Loucy (cell line): ENCODE measurements around the gene LHFPL2.
"Not testable (repeated sequence)": the region's sequence is repeated elsewhere in the genome, so short reads cannot be mapped to it uniquely, and the experiment has no call there.

ENCODE experiments used
- H2AFZ ChIP-seq: fragments of 200-600 bp; sonication (generic); 2 replicates; pipeline ENCODE4 v1.6.0; 2016; ENCODE audit warnings: antibody characterized with exemption, mild to moderate bottlenecking, low read length, moderate library complexity
- H3F3A ChIP-seq: fragments of 200-600 bp; 2 replicates; pipeline ENCODE4 v1.6.0; 2016; ENCODE audit warnings: antibody characterized with exemption, low read depth, mild to moderate bottlenecking
- H3K27me3 ChIP-seq: fragments of 200-600 bp; sonication (generic); 2 replicates; pipeline ENCODE4 v1.6.1; 2014; ENCODE audit warnings: low read length, mild to moderate bottlenecking; ENCODE audit not compliant: insufficient read depth, poor library complexity, severe bottlenecking
- H3K36me3 ChIP-seq: fragments of 200-600 bp; sonication (generic); 2 replicates; pipeline ENCODE4 v1.6.1; 2016; ENCODE audit warnings: low read length; ENCODE audit not compliant: insufficient read depth
- H3K4me1 ChIP-seq: fragments of 200-600 bp; sonication (generic); 2 replicates; pipeline ENCODE4 v1.5.1; 2014; ENCODE audit warnings: low read length, mild to moderate bottlenecking; ENCODE audit not compliant: insufficient read depth, poor library complexity, severe bottlenecking
- H3K4me2 ChIP-seq: fragments of 200-600 bp; sonication (generic); 2 replicates; pipeline ENCODE4 v1.6.0; 2014; ENCODE audit warnings: antibody characterized with exemption, low read length, low read depth, mild to moderate bottlenecking; ENCODE audit not compliant: poor library complexity, severe bottlenecking
- H3K4me3 ChIP-seq: fragments of 200-600 bp; sonication (generic); 2 replicates; pipeline ENCODE4 v1.5.1; 2014; ENCODE audit warnings: low read length, mild to moderate bottlenecking, mixed read lengths; ENCODE audit not compliant: poor library complexity, severe bottlenecking
- H3K79me2 ChIP-seq: fragments of 200-600 bp; sonication (generic); 2 replicates; pipeline ENCODE4 v1.6.1; 2014; ENCODE audit warnings: low read length; ENCODE audit not compliant: insufficient read depth
- H3K9ac ChIP-seq: fragments of 200-600 bp; sonication (generic); 2 replicates; pipeline ENCODE4 v1.6.0; 2014; ENCODE audit warnings: mild to moderate bottlenecking, low read depth, low read length, moderate library complexity; ENCODE audit not compliant: poor library complexity, severe bottlenecking
- H3K9me2 ChIP-seq: fragments of 200-600 bp; sonication (generic); replicated peaks from 2 replicates; pipeline ENCODE4 v1.6.1; 2016; ENCODE audit warnings: low read depth, low read length, mixed read lengths
- H3K9me3 ChIP-seq: fragments of 200-600 bp; sonication (generic); 2 replicates; pipeline ENCODE4 v1.6.1; 2014; ENCODE audit warnings: mild to moderate bottlenecking, antibody characterized with exemption, low read length, low read depth; ENCODE audit not compliant: insufficient read depth
- H4K20me1 ChIP-seq: fragments of 200-600 bp; sonication (generic); 2 replicates; pipeline ENCODE4 v1.6.0; 2014; ENCODE audit warnings: antibody characterized with exemption, low read length, mild to moderate bottlenecking; ENCODE audit not compliant: insufficient read depth, poor library complexity, severe bottlenecking
- CTCF ChIP-seq: fragments of 200-600 bp; sonication (generic); conservative IDR thresholded peaks from 2 replicates; pipeline ENCODE4 v1.5.1; 2014; ENCODE audit warnings: mild to moderate bottlenecking, antibody characterized with exemption, low read length
- EZH2phosphoT487 ChIP-seq: fragments of 200-600 bp; IDR thresholded peaks from 2 replicates; pipeline ENCODE4 v1.6.1; 2018; ENCODE audit warnings: antibody characterized with exemption, mild to moderate bottlenecking, moderate library complexity, borderline replicate concordance

Gene LHFPL2

GRCh38 chr5:78679905-78680304 lies 31.3 kb upstream of the LHFPL2 start:
- H3K9ac ChIP-seq, result no peak overlapping the region
- no peaks in the 10 kb centered on the region for H3K9me3 ChIP-seq
- TF ChIP-seq CTCF (no peak), EZH2phosphoT487 (no peak)
- no peaks in the 10 kb centered on the region for H3K4me1 ChIP-seq
- no peak overlapping the region for H3K4me2 ChIP-seq
- no peak overlapping the region for H3K4me3 ChIP-seq
- no peaks in the 10 kb centered on the region for H3K79me2 ChIP-seq
- no peaks in the 10 kb centered on the region for H3K36me3 ChIP-seq
- no peaks in the 10 kb centered on the region for H3K27me3 ChIP-seq
- H2AFZ ChIP-seq, result no peak overlapping the region
- no peaks in the 10 kb centered on the region for H3F3A ChIP-seq
- no peaks in the 10 kb centered on the region for H4K20me1 ChIP-seq
- H3K9me2 ChIP-seq, result no peaks in the 10 kb centered on the region

- Histone ChIP-seq H3F3A (no peaks in the 10 kb centered on the region), H3K36me3 (no peaks in the 10 kb centered on the region), H3K27me3 (no peaks in the 10 kb centered on the region), H4K20me1 (no peaks in the 10 kb centered on the region), H3K9me2 (no peaks in the 10 kb centered on the region), H3K4me3 (no peak overlapping the region), H3K9ac (no peak overlapping the region), H3K79me2 (no peaks in the 10 kb centered on the region), H3K4me2 (no peak overlapping the region), H3K4me1 (no peaks in the 10 kb centered on the region), H3K9me3 (no peaks in the 10 kb centered on the region), H2AFZ (no peak overlapping the region)
- TF ChIP-seq EZH2phosphoT487, result no peak
- no peak for TF ChIP-seq CTCF
Measured at GRCh38 chr5:78677777-78678668, 29.5 kb upstream of the LHFPL2 start.

GRCh38 chr5:78675956-78676730 lies 27.6 kb upstream of the LHFPL2 start:
- no peak overlapping the region for H3K4me3 ChIP-seq
- no peak for TF ChIP-seq EZH2phosphoT487
- no peak for TF ChIP-seq CTCF
- H2AFZ ChIP-seq, result no peak overlapping the region
- no peak overlapping the region for H3K9ac ChIP-seq
- no peaks in the 10 kb centered on the region for H3F3A ChIP-seq
- no peaks in the 10 kb centered on the region for H3K27me3 ChIP-seq
- no peaks in the 10 kb centered on the region for H3K9me2 ChIP-seq
- H3K79me2 ChIP-seq, result no peaks in the 10 kb centered on the region
- peaks cover 14% of the 10 kb centered on the region for H3K4me1 ChIP-seq
- no peaks in the 10 kb centered on the region for H3K36me3 ChIP-seq
- no peak overlapping the region for H3K4me2 ChIP-seq
- H4K20me1 ChIP-seq, result no peaks in the 10 kb centered on the region
- H3K9me3 ChIP-seq, result no peaks in the 10 kb centered on the region

GRCh38 chr5:78673827-78674226 lies 25.3 kb upstream of the LHFPL2 start:
- H3K4me3 ChIP-seq, H3K79me2 ChIP-seq, H4K20me1 ChIP-seq, H3K9me2 ChIP-seq, H3K4me2 ChIP-seq, H3K27me3 ChIP-seq, H3K9me3 ChIP-seq, H3K36me3 ChIP-seq, H3K9ac ChIP-seq, H2AFZ ChIP-seq, H3F3A ChIP-seq: not testable (repeated sequence)
- peaks cover 24% of the 10 kb centered on the region for H3K4me1 ChIP-seq
